ENCODE results near the gene FRAS1. TPM values are rescaled to one million over a fixed set of nuclear protein-coding genes. Genes with fewer than 3 reads are reported as not detected.
"Not testable (repeated sequence)": the region's sequence is repeated elsewhere in the genome, so short reads cannot be mapped to it uniquely, and the experiment has no call there.

The FRAS1 gene
- total RNA-seq, 2 experiments from 2014 or later = 0.09 TPM; not detected in 1

DNA sequence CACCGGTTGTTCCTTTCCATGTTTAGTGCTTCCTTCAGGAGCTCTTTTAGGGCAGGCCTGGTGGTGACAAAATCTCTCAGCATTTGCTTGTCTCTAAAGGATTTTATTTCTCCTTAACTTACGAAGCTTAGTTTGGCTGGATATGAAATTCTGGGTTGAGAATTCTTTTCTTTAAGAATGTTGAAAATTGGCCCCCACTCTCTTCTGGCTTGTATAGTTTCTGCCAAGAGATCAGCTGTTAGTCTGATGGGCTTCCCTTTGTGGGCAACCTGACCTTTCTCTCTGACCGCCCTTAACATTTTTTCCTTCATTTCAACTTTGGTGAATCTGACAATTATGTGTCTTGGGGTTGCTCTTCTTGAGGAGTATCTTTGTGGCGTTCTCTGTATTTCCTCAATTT is 218.3 kb downstream of the FRAS1 start:
- H3K4me1 Mint-ChIP-seq; POLR2A ChIA-PET; H3K27ac Mint-ChIP-seq; H3K4me3 Mint-ChIP-seq; intact Hi-C loops (cut with DNase I, micrococcal nuclease); DNase-seq; H3K36me3 Mint-ChIP-seq (ENCODE audit: low read depth); CTCF ChIA-PET; ATAC-seq; H3K9me3 Mint-ChIP-seq (ENCODE audit: low read depth): not testable (repeated sequence)
- peaks cover 19% of the 10 kb centered on the region for H3K27me3 Mint-ChIP-seq

- no peaks in the 10 kb centered on the region for H3K4me1 Mint-ChIP-seq
- ATAC-seq (no peak), DNase-seq (no peak)
- H3K27me3 Mint-ChIP-seq = peaks cover 5% of the 10 kb centered on the region
- intact Hi-C loops (cut with DNase I, micrococcal nuclease) = no loop called here
- ChIA-PET CTCF (no interaction called here), POLR2A (no interaction called here)
- no peaks in the 10 kb centered on the region for H3K9me3 Mint-ChIP-seq (ENCODE audit: low read depth)
- no peak overlapping the region for H3K27ac Mint-ChIP-seq
- no peak overlapping the region for H3K4me3 Mint-ChIP-seq
- no peaks in the 10 kb centered on the region for H3K36me3 Mint-ChIP-seq (ENCODE audit: low read depth)
These were observed 229.2 kb downstream of the FRAS1 start for GRCh38 chr4:78286281-78286680.

- ChIA-PET CTCF (no interaction called here), POLR2A (no interaction called here)
- DNase-seq = no peak
- Mint-ChIP-seq H3K27ac (no peak overlapping the region), H3K4me3 (no peak overlapping the region), H3K9me3 (ENCODE audit: low read depth) (no peaks in the 10 kb centered on the region), H3K36me3 (ENCODE audit: low read depth) (no peaks in the 10 kb centered on the region), H3K4me1 (no peaks in the 10 kb centered on the region), H3K27me3 (peaks cover 3% of the 10 kb centered on the region)
- no peak for ATAC-seq
- intact Hi-C loops (cut with DNase I, micrococcal nuclease) = no loop called here
These were observed 231.2 kb downstream of the FRAS1 start for GRCh38 chr4:78288327-78288726.

GRCh38 chr4:78291277-78291676 is 234.2 kb downstream of the FRAS1 start:
- peaks cover 2% of the 10 kb centered on the region for H3K27me3 Mint-ChIP-seq
- intact Hi-C loops (cut with DNase I, micrococcal nuclease) = no loop called here

GRCh38 chr4:78292341-78292740 is 235.2 kb downstream of the FRAS1 start:
- Mint-ChIP-seq H3K4me3 (no peak overlapping the region), H3K27me3 (peaks cover 8% of the 10 kb centered on the region), H3K36me3 (ENCODE audit: low read depth) (no peaks in the 10 kb centered on the region), H3K27ac (no peak overlapping the region), H3K9me3 (ENCODE audit: low read depth) (no peaks in the 10 kb centered on the region), H3K4me1 (peaks cover 6% of the 10 kb centered on the region)
- DNase-seq = no peak
- intact Hi-C loops (cut with DNase I, micrococcal nuclease) = no loop called here
- ChIA-PET POLR2A (no interaction called here), CTCF (interaction anchor here (0.6 to 1.1 kb wide), 2 partner anchors 8 to 156 kb away, joined by 3 to 4 read pairs; no protein-coding TSS in a partner anchor)
- no peak for ATAC-seq

More at GRCh38 chr4:78291277-78291676, 234.2 kb downstream of the FRAS1 start:
- Mint-ChIP-seq H3K4me3 (no peak overlapping the region), H3K36me3 (ENCODE audit: low read depth) (no peaks in the 10 kb centered on the region), H3K27ac (no peak overlapping the region), H3K9me3 (ENCODE audit: low read depth) (no peaks in the 10 kb centered on the region), H3K4me1 (no peaks in the 10 kb centered on the region)
- ATAC-seq (no peak), DNase-seq (no peak)
- CTCF ChIA-PET = interaction anchor here (0.8 to 1.1 kb wide), 2 partner anchors 9 to 254 kb away, joined by 3 read pairs; no protein-coding TSS in a partner anchor
- POLR2A ChIA-PET = no interaction called here

DNA sequence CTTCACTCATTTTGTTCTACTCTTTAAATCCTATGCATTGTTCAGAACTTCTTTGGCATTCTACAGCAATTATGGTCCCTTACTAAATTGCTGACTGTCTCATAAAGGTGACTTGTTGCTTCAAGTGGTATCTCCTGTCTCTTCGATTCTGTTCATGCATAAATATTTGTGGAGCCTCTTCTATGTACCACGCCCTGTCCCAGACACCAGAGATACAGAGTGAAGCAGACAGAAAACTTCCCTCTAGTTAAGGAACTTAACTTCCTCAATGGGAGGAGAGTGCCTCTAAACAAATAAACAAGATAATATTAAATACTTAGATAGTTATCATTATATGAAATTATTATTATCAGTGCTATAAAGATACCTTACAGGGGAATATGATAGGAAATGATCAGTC is 235.7 kb downstream of the FRAS1 start:
- ChIA-PET CTCF (no interaction called here), POLR2A (no interaction called here)
- no peak overlapping the region for H3K27ac Mint-ChIP-seq
- no peaks in the 10 kb centered on the region for H3K9me3 Mint-ChIP-seq (ENCODE audit: low read depth)
- peaks cover 8% of the 10 kb centered on the region for H3K27me3 Mint-ChIP-seq
- H3K36me3 Mint-ChIP-seq (ENCODE audit: low read depth) = no peaks in the 10 kb centered on the region
- intact Hi-C loops (cut with DNase I, micrococcal nuclease) = no loop called here
- DNase-seq (no peak), ATAC-seq (no peak)
- H3K4me1 Mint-ChIP-seq = peaks cover 7% of the 10 kb centered on the region
- no peak overlapping the region for H3K4me3 Mint-ChIP-seq

DNA sequence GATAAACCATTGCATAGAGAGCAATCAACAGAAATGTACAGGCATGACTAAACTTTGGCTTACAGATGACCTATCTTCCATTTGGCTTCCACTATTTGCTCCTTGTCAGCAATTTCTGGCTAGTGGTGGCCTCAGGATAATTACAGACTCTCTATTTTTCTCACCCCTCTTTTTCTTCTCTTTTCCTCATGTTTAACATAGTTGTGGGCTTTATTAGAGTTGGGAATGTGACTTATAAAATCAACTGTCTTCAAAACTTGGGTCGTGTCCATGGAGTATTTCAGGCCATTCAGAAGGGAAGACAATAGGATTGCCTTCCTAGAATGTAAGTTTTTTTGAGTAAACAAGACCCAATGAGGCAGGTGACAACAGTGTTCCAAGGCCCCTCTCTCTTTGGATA is 236.2 kb downstream of the FRAS1 start:
- no peak overlapping the region for H3K27ac Mint-ChIP-seq
- POLR2A ChIA-PET = no interaction called here
- no peaks in the 10 kb centered on the region for H3K36me3 Mint-ChIP-seq (ENCODE audit: low read depth)
- no peaks in the 10 kb centered on the region for H3K9me3 Mint-ChIP-seq (ENCODE audit: low read depth)
- DNase-seq (no peak), ATAC-seq (no peak)
- H3K4me3 Mint-ChIP-seq = no peak overlapping the region
- CTCF ChIA-PET = no interaction called here
- H3K4me1 Mint-ChIP-seq = peaks cover 7% of the 10 kb centered on the region
- peaks cover 8% of the 10 kb centered on the region for H3K27me3 Mint-ChIP-seq
- intact Hi-C loops (cut with DNase I, micrococcal nuclease) = no loop called here

DNA sequence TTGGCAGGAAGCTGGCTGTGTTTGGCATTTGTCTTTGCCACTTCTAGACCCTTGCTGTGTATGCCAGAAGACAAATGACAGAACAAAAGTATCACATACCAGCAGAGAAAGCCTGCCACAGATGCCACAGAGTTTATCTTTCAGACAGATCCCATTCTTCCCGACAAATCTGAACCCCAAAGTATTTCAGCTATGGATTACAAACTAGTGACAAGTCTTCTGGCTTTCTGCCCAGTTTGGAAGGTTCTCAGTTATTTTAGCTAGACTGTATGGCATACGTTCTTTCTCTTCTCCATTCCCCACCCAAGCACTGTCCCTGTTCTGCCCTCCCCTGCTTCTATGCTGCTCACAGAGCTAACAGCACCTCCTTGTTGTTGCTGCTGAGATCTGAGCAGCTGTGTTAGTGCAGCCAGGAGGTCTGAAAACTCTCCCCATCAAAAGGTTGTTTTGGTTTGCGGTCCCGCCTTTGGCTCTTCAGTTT is 236.7 kb downstream of the FRAS1 start:
- no peak for DNase-seq
- H3K36me3 Mint-ChIP-seq (ENCODE audit: low read depth) = no peaks in the 10 kb centered on the region
- ChIA-PET CTCF (no interaction called here), POLR2A (no interaction called here)
- H3K4me3 Mint-ChIP-seq = no peak overlapping the region
- intact Hi-C loops (cut with DNase I, micrococcal nuclease) = no loop called here
- no peak overlapping the region for H3K27ac Mint-ChIP-seq
- no peaks in the 10 kb centered on the region for H3K9me3 Mint-ChIP-seq (ENCODE audit: low read depth)
- H3K4me1 Mint-ChIP-seq = peaks cover 7% of the 10 kb centered on the region
- H3K27me3 Mint-ChIP-seq = peaks cover 9% of the 10 kb centered on the region
- ATAC-seq = no peak

DNA sequence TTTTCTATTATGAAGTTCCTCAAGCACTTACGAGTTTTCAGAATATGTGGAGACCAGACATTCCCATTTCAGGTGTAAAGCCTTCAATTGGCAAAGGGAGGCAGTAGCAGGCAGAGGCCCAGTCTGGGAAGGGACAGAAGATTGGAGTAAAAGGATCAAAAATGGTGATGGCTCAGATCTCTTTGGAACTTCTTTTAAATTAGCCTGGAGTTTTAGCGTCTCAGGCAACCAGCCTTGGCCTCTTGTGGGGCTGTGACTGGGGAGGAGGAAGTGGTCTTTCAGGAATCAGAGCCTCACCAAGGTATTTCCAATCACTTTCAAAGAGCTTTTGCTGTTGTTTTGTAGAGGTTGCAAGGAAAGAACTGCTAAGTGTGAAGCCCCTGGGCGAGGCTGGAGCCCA is 239.1 kb downstream of the FRAS1 start:
- ATAC-seq (no peak), DNase-seq (no peak)
- no peak overlapping the region for H3K4me3 Mint-ChIP-seq
- ChIA-PET POLR2A (no interaction called here), CTCF (no interaction called here)
- peaks cover 14% of the 10 kb centered on the region for H3K27me3 Mint-ChIP-seq
- intact Hi-C loops (cut with DNase I, micrococcal nuclease) = no loop called here
- no peaks in the 10 kb centered on the region for H3K9me3 Mint-ChIP-seq (ENCODE audit: low read depth)
- H3K4me1 Mint-ChIP-seq = peaks cover 7% of the 10 kb centered on the region
- H3K27ac Mint-ChIP-seq = no peak overlapping the region
- no peaks in the 10 kb centered on the region for H3K36me3 Mint-ChIP-seq (ENCODE audit: low read depth)

DNA sequence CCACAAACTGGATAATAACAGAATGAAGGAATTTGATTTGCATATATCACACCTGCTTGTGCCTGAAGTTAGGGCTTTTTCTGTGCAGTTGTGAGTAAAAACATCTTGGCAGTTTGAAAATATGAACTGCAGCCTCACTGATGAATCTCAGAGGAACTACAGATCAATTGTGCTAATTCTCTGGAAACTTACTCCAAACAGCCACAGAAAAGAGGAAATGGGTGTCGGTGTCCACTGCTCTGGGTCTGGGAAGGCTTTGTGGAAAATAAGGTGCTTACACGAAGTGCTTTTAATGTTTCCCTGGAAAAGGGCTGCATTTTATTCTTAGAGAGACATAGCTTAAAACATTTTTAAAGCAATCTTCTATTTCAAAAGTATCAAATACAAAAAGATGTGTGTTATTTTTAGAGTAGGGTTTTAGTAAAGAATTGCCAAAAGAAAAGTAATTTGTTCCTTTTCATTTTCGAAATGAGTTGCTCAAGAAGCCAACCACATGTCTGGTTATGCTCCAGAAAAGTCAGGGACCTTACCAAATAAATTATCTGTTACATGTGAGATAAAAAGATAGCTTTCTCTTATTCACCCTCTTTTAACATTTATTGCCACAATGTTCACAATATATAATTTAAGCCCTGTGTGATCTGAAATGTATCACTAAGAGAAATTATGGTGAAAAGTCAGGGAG is 240.1 kb downstream of the FRAS1 start:
- Mint-ChIP-seq H3K27ac (no peak overlapping the region), H3K4me1 (peaks cover 7% of the 10 kb centered on the region), H3K27me3 (peaks cover 14% of the 10 kb centered on the region), H3K9me3 (ENCODE audit: low read depth) (no peaks in the 10 kb centered on the region), H3K36me3 (ENCODE audit: low read depth) (no peaks in the 10 kb centered on the region), H3K4me3 (no peak overlapping the region)
- intact Hi-C loops (cut with DNase I, micrococcal nuclease) = no loop called here
- DNase-seq (no peak), ATAC-seq (no peak)
- ChIA-PET POLR2A (no interaction called here), CTCF (interaction anchor here (0.7 kb wide), 1 partner anchor 305 kb away, joined by 3 read pairs; no protein-coding TSS in a partner anchor)

GRCh38 chr4:78298618-78299017 is 241.5 kb downstream of the FRAS1 start:
- H3K4me3 Mint-ChIP-seq = no peak overlapping the region
- H3K36me3 Mint-ChIP-seq (ENCODE audit: low read depth) = no peaks in the 10 kb centered on the region
- CTCF ChIA-PET = no interaction called here
- POLR2A ChIA-PET = no interaction called here
- peaks cover 7% of the 10 kb centered on the region for H3K4me1 Mint-ChIP-seq
- H3K27ac Mint-ChIP-seq = no peak overlapping the region
- DNase-seq = no peak
- no peak for ATAC-seq
- no peaks in the 10 kb centered on the region for H3K9me3 Mint-ChIP-seq (ENCODE audit: low read depth)
- H3K27me3 Mint-ChIP-seq = peaks cover 14% of the 10 kb centered on the region
- intact Hi-C loops (cut with DNase I, micrococcal nuclease) = no loop called here

GRCh38 chr4:78299565-78299972 is 242.4 kb downstream of the FRAS1 start:
- intact Hi-C loops (cut with DNase I, micrococcal nuclease) = no loop called here
- Mint-ChIP-seq H3K27ac (no peak overlapping the region), H3K27me3 (peaks cover 14% of the 10 kb centered on the region)

More at GRCh38 chr4:78299565-78299972, 242.4 kb downstream of the FRAS1 start:
- Mint-ChIP-seq H3K36me3 (ENCODE audit: low read depth) (no peaks in the 10 kb centered on the region), H3K4me3 (no peak overlapping the region), H3K4me1 (peaks cover 7% of the 10 kb centered on the region), H3K9me3 (ENCODE audit: low read depth) (no peaks in the 10 kb centered on the region)
- POLR2A ChIA-PET = no interaction called here
- no peak for ATAC-seq
- DNase-seq = no peak
- CTCF ChIA-PET = no interaction called here
